Subcutaneous abdominal adipose tissue (tissue), 5 donors: ENCODE results near the gene HOXB4.
A peak's percentile ranks its signal among the peaks of the same experiment; 100 is the strongest.

Experiments
- H3K27ac ChIP-seq: one replicate; pipeline ENCODE4 v1.7.0; 2013; ENCODE audit warnings: low read depth, mild to moderate bottlenecking, inconsistent platforms, low read length, moderate library complexity
- H3K27me3 ChIP-seq, 5 donors: one replicate each; pipeline ENCODE4 v1.7.0; 2013; ENCODE audit warnings: low read length in 5 of 5, inconsistent platforms in 1 of 5; ENCODE audit not compliant: control insufficient read depth in 5 of 5, insufficient read depth in 4 of 5
- H3K36me3 ChIP-seq, 5 donors: one replicate each; pipeline ENCODE4 v1.7.0; 2013; ENCODE audit warnings: low read length in 5 of 5; ENCODE audit not compliant: control insufficient read depth in 5 of 5, insufficient read depth in 5 of 5
- H3K4me1 ChIP-seq, 5 donors: one replicate each; pipeline ENCODE4 v1.7.0; 2013; ENCODE audit warnings: low read length in 5 of 5, mild to moderate bottlenecking in 3 of 5, moderate library complexity in 1 of 5; ENCODE audit not compliant: control insufficient read depth in 5 of 5, insufficient read depth in 5 of 5
- H3K4me3 ChIP-seq, 5 donors: one replicate each; pipeline ENCODE4 v1.7.0; 2013; ENCODE audit warnings: low read length in 5 of 5, low read depth in 1 of 5
- H3K9ac ChIP-seq, 5 donors: one replicate each; pipeline ENCODE4 v1.7.0; 2013; ENCODE audit warnings: low read length in 5 of 5, mild to moderate bottlenecking in 4 of 5, moderate library complexity in 3 of 5
- H3K9me3 ChIP-seq, 5 donors: one replicate each; pipeline ENCODE4 v1.7.0; 2013; ENCODE audit warnings: low read length in 5 of 5; ENCODE audit not compliant: control insufficient read depth in 5 of 5
- donor health status: healthy.
- donor health status: healthy.
- donor health status: healthy.
- donor health status: healthy.
- donor health status: healthy.

Gene HOXB4

GRCh38 chr17:48532261-48532660 lies 45.9 kb downstream of the HOXB4 start:
- Histone ChIP-seq H3K4me1 (no peaks in the 10 kb centered on the region), H3K9me3 (no peaks in the 10 kb centered on the region), H3K27ac (no peak overlapping the region), H3K4me3 (no peak overlapping the region), H3K9ac (no peak overlapping the region), H3K27me3 (no peaks in the 10 kb centered on the region), H3K36me3 (no peaks in the 10 kb centered on the region)

DNA sequence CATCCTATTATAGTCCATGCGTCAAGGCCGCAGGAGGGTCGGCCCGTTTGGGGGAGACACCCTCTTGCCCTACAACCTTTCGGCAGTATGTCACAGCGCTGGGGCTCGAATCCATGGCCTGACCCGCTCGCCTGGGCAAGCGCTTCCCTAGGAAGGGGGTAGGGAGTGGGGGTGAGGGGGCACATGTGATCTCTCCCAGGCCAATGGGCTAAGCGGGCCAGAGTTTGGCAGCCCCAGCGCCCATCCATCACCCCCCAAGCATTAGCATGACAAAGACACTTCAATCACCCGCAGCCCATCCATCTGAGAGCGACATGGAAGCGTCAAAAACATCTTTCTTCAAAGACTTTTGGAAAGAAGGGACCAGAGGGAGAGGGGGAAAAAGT lies 47.3 kb downstream of the HOXB4 start, which contains the start of gene HOXB1:
HOXB1 (minus strand) TSS at position 125 of the 386 bp plus-strand sequence; CDS start at position 18, 107 bp downstream.
- H3K9ac ChIP-seq, result no peak within 1 kb of the TSS
- no peaks in the 10 kb centered on the region for H3K36me3 ChIP-seq
- H3K9me3 ChIP-seq, result no peaks in the 10 kb centered on the region
- no peak within 1 kb of the TSS for H3K4me3 ChIP-seq
- H3K27ac ChIP-seq, result no peak within 1 kb of the TSS
- H3K4me1 ChIP-seq, result peaks cover 0 to 5% (median 4%) of the 10 kb centered on the region in 5 donors
- peaks cover 0 to 6% (median 2%) of the 10 kb centered on the region in 5 donors for H3K27me3 ChIP-seq

- H3K27me3 ChIP-seq, result peaks cover 0 to 6% (median 2%) of the 10 kb centered on the region in 5 donors
- no peak overlapping the region for H3K27ac ChIP-seq
Observed at GRCh38 chr17:48530208-48530886, 47.8 kb downstream of the HOXB4 start.

GRCh38 chr17:48529683-48530009 lies 48.5 kb downstream of the HOXB4 start:
- peaks cover 0 to 6% (median 2%) of the 10 kb centered on the region in 5 donors for H3K27me3 ChIP-seq
- no peak overlapping the region for H3K27ac ChIP-seq
- H3K9me3 ChIP-seq, result no peaks in the 10 kb centered on the region
- no peaks in the 10 kb centered on the region for H3K36me3 ChIP-seq
- H3K4me1 ChIP-seq, result peaks cover 0 to 5% (median 4%) of the 10 kb centered on the region in 5 donors
- no peak overlapping the region for H3K4me3 ChIP-seq
- H3K9ac ChIP-seq, result no peak overlapping the region

More at GRCh38 chr17:48530208-48530886, 47.8 kb downstream of the HOXB4 start:
- Histone ChIP-seq H3K4me1 (peaks cover 0 to 5% (median 4%) of the 10 kb centered on the region in 5 donors), H3K9me3 (no peaks in the 10 kb centered on the region), H3K9ac (no peak overlapping the region), H3K36me3 (no peaks in the 10 kb centered on the region), H3K4me3 (no peak overlapping the region)

DNA sequence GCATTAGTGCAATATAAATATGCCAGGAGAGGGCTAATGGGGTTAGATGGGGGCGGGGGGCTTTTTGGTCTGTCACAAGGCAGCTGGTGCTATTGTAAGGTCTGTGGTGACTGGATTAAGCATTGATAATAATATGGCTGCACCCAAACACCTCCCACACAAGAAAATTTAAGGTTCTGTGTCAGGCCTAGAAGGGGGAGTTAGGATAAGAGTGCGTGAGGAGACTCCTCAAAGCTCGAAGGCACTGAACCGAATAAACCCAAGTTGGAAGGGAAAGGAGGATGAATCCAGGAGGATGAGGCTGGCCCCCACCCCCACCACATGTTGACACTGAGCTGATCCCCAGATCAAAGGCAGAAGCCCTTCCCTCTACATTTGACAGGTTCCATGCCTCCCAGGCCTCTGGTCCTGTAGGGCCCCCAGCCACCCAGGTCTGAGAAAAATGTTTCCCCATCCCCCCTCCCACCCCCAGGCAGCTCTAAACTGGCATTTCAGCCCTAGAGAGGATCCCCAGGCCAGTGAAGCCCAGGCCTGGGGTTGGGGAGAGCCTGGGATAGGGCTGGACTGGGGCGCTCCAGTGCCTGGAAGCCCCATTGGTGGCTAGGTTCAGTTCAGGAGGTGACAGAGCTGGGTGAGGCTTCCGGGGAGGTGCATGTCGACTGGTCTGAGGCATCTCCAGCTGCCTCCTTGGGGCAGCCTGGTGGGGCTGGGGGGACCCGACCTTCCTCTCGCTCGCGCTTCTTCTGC lies 49.0 kb downstream of the HOXB4 start:
- Histone ChIP-seq H3K4me3 (no peak overlapping the region), H3K4me1 (peaks cover 0 to 5% (median 4%) of the 10 kb centered on the region in 5 donors), H3K36me3 (no peaks in the 10 kb centered on the region), H3K27ac (no peak overlapping the region), H3K27me3 (peaks cover 0 to 6% (median 2%) of the 10 kb centered on the region in 5 donors), H3K9me3 (no peaks in the 10 kb centered on the region), H3K9ac (no peak overlapping the region)

GRCh38 chr17:48528153-48528935 lies 49.8 kb downstream of the HOXB4 start:
- H3K9me3 ChIP-seq, result no peaks in the 10 kb centered on the region
- H3K4me1 ChIP-seq, result peaks cover 0 to 5% (median 4%) of the 10 kb centered on the region in 5 donors
- H3K36me3 ChIP-seq, result no peaks in the 10 kb centered on the region
- H3K27ac ChIP-seq, result no peak overlapping the region
- no peak overlapping the region for H3K4me3 ChIP-seq
- H3K9ac ChIP-seq, result no peak overlapping the region
- peaks cover 0 to 6% (median 2%) of the 10 kb centered on the region in 5 donors for H3K27me3 ChIP-seq

DNA sequence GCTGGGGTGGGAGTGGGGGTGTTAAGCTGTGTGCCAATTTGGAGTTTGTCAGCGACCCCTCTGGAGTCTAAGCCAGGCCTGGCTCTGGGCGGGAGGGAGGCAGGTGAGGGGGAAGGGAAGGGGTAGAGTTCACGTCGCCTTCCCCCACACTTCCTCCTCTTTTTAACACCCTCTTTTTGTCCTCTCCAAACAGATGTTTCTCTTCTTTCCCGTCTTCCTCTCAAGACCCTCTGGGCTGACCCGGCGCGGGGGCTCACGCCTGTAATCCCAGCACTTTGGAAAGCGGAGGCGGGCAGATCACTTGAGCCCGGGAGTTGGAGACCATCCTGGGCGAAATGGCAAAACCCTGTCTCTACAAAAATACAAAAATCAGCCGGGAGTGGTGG lies 50.6 kb downstream of the HOXB4 start:
- H3K9me3 ChIP-seq, result no peaks in the 10 kb centered on the region
- H3K9ac ChIP-seq, result no peak overlapping the region
- peak overlapping the region in 1 of 5 donors; percentile 41 for H3K4me3 ChIP-seq
- H3K36me3 ChIP-seq, result no peaks in the 10 kb centered on the region
- peaks cover 0 to 5% (median 4%) of the 10 kb centered on the region in 5 donors for H3K4me1 ChIP-seq
- no peak overlapping the region for H3K27ac ChIP-seq
- H3K27me3 ChIP-seq, result peaks cover 0 to 6% (median 2%) of the 10 kb centered on the region in 5 donors

GRCh38 chr17:48526608-48527546 lies 51.3 kb downstream of the HOXB4 start:
- H3K9me3 ChIP-seq, result no peaks in the 10 kb centered on the region
- peaks cover 0 to 6% (median 2%) of the 10 kb centered on the region in 5 donors for H3K27me3 ChIP-seq
- H3K4me1 ChIP-seq, result peaks cover 0 to 7% (median 5%) of the 10 kb centered on the region in 5 donors
- no peaks in the 10 kb centered on the region for H3K36me3 ChIP-seq
- no peak overlapping the region for H3K27ac ChIP-seq
- H3K4me3 ChIP-seq, result peak overlapping the region in 2 of 5 donors; percentile 30 to 41
- no peak overlapping the region for H3K9ac ChIP-seq
